ENCODE results near the gene CHST14.

The CHST14 gene

GRCh38 chr15:40439960-40440742 is 30.6 kb upstream of the CHST14 start:
- Histone ChIP-seq H3K9ac (peak overlapping the region; percentile 62 to 92 (median 78)), H3K4me2 (peak overlapping the region; percentile 89 to 100 (median 98)), H3K36me3 (no peaks in the 10 kb centered on the region; a peak in 2 of 22 replicates), H3K27ac (peak overlapping the region in 10 of 11 experiments; percentile 44 to 81 (median 62); a peak in 19 of 22 replicates), H4K20me1 (peaks cover 35 to 42% (median 40%) of the 10 kb centered on the region in 11 experiments), H3K9me3 (replicated peaks in 1 of 11) (no peaks in the 10 kb centered on the region), H3K4me3 (peak overlapping the region; percentile 57 to 93 (median 88)), H3K4me1 (peaks cover 61 to 82% (median 78%) of the 10 kb centered on the region in 10 experiments), H3K27me3 (peaks cover 23 to 59% (median 34%) of the 10 kb centered on the region in 11 experiments; a peak in 20 of 22 replicates)
- TF ChIP-seq Cebpa-rat (IDR thresholded peaks at IDR 0.05): no peak

GRCh38 chr15:40440743-40441564 is 29.8 kb upstream of the CHST14 start, which contains the start of gene BAHD1:
TSS of gene BAHD1 (plus strand) at chr15:40440953. CDS start at chr15:40458465, 17,512 bp downstream.
- peak within 1 kb of the TSS; percentile 79 to 93 (median 88) for H3K4me3 ChIP-seq
- TF ChIP-seq Cebpa-rat (IDR thresholded peaks at IDR 0.05): no peak

GRCh38 chr15:40441565-40442531 is 28.9 kb upstream of the CHST14 start:
- Histone ChIP-seq H3K4me3 (peak overlapping the region; percentile 79 to 93 (median 88)), H3K9ac (peak overlapping the region; percentile 72 to 93 (median 87)), H3K27me3 (peaks cover 16 to 46% (median 26%) of the 10 kb centered on the region in 11 experiments; a peak in 19 of 22 replicates), H3K4me2 (peak overlapping the region; percentile 91 to 99 (median 95)), H4K20me1 (peaks cover 52 to 58% (median 57%) of the 10 kb centered on the region in 11 experiments), H3K4me1 (peaks cover 57 to 69% (median 62%) of the 10 kb centered on the region in 10 experiments), H3K36me3 (peaks cover 0 to 16% (median 0%) of the 10 kb centered on the region in 11 experiments; a peak in 7 of 22 replicates), H3K27ac (peak overlapping the region; percentile 65 to 83 (median 77)), H3K9me3 (replicated peaks in 1 of 11) (no peaks in the 10 kb centered on the region)
- no peak for TF ChIP-seq Cebpa-rat (IDR thresholded peaks at IDR 0.05)

More at GRCh38 chr15:40440743-40441564, 29.8 kb upstream of the CHST14 start, which contains the start of gene BAHD1:
- no peaks in the 10 kb centered on the region for H3K9me3 ChIP-seq (replicated peaks in 1 of 11)
- peak within 1 kb of the TSS; percentile 94 to 100 (median 99) for H3K4me2 ChIP-seq
- peak within 1 kb of the TSS; percentile 72 to 93 (median 87) for H3K9ac ChIP-seq
- peaks cover 63 to 75% (median 71%) of the 10 kb centered on the region in 10 experiments for H3K4me1 ChIP-seq
- peaks cover 0 to 7% (median 0%) of the 10 kb centered on the region in 11 experiments; a peak in 6 of 22 replicates for H3K36me3 ChIP-seq
- H3K27me3 ChIP-seq: peaks cover 23 to 55% (median 34%) of the 10 kb centered on the region in 11 experiments; a peak in 20 of 22 replicates
- H4K20me1 ChIP-seq: peaks cover 43 to 50% (median 48%) of the 10 kb centered on the region in 11 experiments
- peak within 1 kb of the TSS; percentile 65 to 83 (median 77) for H3K27ac ChIP-seq

- Histone ChIP-seq H3K36me3 (peaks cover 0 to 18% (median 0%) of the 10 kb centered on the region in 11 experiments; a peak in 7 of 22 replicates), H3K4me2 (peak overlapping the region; percentile 91 to 99 (median 95)), H3K4me1 (peaks cover 47 to 57% (median 50%) of the 10 kb centered on the region in 10 experiments), H4K20me1 (peaks cover 66 to 73% (median 71%) of the 10 kb centered on the region in 11 experiments), H3K27ac (no peak overlapping the region), H3K27me3 (peaks cover 2 to 32% (median 14%) of the 10 kb centered on the region in 11 experiments; a peak in 16 of 22 replicates), H3K9ac (peak overlapping the region in 5 of 11 experiments; percentile 87 to 93 (median 90); a peak in 6 of 22 replicates), H3K9me3 (replicated peaks in 1 of 11) (no peaks in the 10 kb centered on the region), H3K4me3 (peak overlapping the region in 3 of 10 experiments; percentile 79 to 93 (median 83); a peak in 6 of 20 replicates)
- no peak for TF ChIP-seq Cebpa-rat (IDR thresholded peaks at IDR 0.05)
These were observed 27.5 kb upstream of the CHST14 start for GRCh38 chr15:40443255-40443654.

- no peak overlapping the region for H3K27ac ChIP-seq
- peak overlapping the region; percentile 91 to 99 (median 95) for H3K4me2 ChIP-seq
These were observed 26.9 kb upstream of the CHST14 start for GRCh38 chr15:40443846-40444245.

GRCh38 chr15:40444736-40445135 is 26.0 kb upstream of the CHST14 start:
- Histone ChIP-seq H3K9me3 (replicated peaks in 1 of 11) (no peaks in the 10 kb centered on the region), H3K4me2 (peak overlapping the region; percentile 91 to 99 (median 95)), H3K27ac (no peak overlapping the region), H3K4me1 (peaks cover 32 to 46% (median 38%) of the 10 kb centered on the region in 10 experiments), H3K4me3 (no peak overlapping the region), H3K9ac (peak overlapping the region in 1 of 11 experiments; percentile 43; a peak in 2 of 22 replicates), H3K36me3 (peaks cover 0 to 18% (median 0%) of the 10 kb centered on the region in 11 experiments; a peak in 7 of 22 replicates), H4K20me1 (peaks cover 80 to 87% (median 86%) of the 10 kb centered on the region in 11 experiments), H3K27me3 (peaks cover 0 to 17% (median 4%) of the 10 kb centered on the region in 11 experiments; a peak in 8 of 22 replicates)
- no peak for TF ChIP-seq Cebpa-rat (IDR thresholded peaks at IDR 0.05)

More at GRCh38 chr15:40443846-40444245, 26.9 kb upstream of the CHST14 start:
- Histone ChIP-seq H3K4me3 (no peak overlapping the region), H3K36me3 (peaks cover 0 to 18% (median 0%) of the 10 kb centered on the region in 11 experiments; a peak in 7 of 22 replicates), H3K4me1 (peaks cover 41 to 51% (median 45%) of the 10 kb centered on the region in 10 experiments), H4K20me1 (peaks cover 72 to 78% (median 77%) of the 10 kb centered on the region in 11 experiments), H3K9me3 (replicated peaks in 1 of 11) (no peaks in the 10 kb centered on the region), H3K9ac (peak overlapping the region in 1 of 11 experiments; percentile 93; a peak in 1 of 22 replicates), H3K27me3 (peaks cover 0 to 26% (median 10%) of the 10 kb centered on the region in 11 experiments; a peak in 15 of 22 replicates)
- TF ChIP-seq Cebpa-rat (IDR thresholded peaks at IDR 0.05): no peak

- H3K36me3 ChIP-seq: peaks cover 0 to 20% (median 0%) of the 10 kb centered on the region in 11 experiments; a peak in 7 of 22 replicates
- peaks cover 88 to 95% (median 93%) of the 10 kb centered on the region in 11 experiments for H4K20me1 ChIP-seq
- H3K27me3 ChIP-seq: peaks cover 0 to 13% (median 3%) of the 10 kb centered on the region in 11 experiments; a peak in 5 of 22 replicates
- H3K4me1 ChIP-seq: peaks cover 30 to 47% (median 38%) of the 10 kb centered on the region in 10 experiments
- H3K27ac ChIP-seq: no peak overlapping the region
- H3K9ac ChIP-seq: peak overlapping the region in 1 of 11 experiments; percentile 32; a peak in 1 of 22 replicates
- H3K4me2 ChIP-seq: peak overlapping the region in 3 of 11 experiments; percentile 15 to 91 (median 38); a peak in 5 of 22 replicates
- no peaks in the 10 kb centered on the region for H3K9me3 ChIP-seq (replicated peaks in 1 of 11)
- H3K4me3 ChIP-seq: no peak overlapping the region
- no peak for TF ChIP-seq Cebpa-rat (IDR thresholded peaks at IDR 0.05)
These were observed 25.3 kb upstream of the CHST14 start for GRCh38 chr15:40445421-40445922.

Data from BLaER1 treated with 17β-estradiol and CSF1 and Interleukin-3, amounts not matched to agents 10 nM and 100 nM (cell line).